DND-41 (cell line): Measurements from ENCODE around the gene ESM1.
A peak's percentile ranks its signal among the peaks of the same experiment; 100 is the strongest.
"Not testable (repeated sequence)": the region's sequence is repeated elsewhere in the genome, so short reads cannot be mapped to it uniquely, and the experiment has no call there.

ENCODE experiments used
- ATAC-seq: fragments of 200-7000 bp; cut with Tn5 transposase; 3 replicates; pipeline ENCODE4 v1.9.1; 2021; ENCODE audit warnings: low read depth; ENCODE audit not compliant: insufficient read depth
- DNase-seq: peaks from one replicate; pipeline ENCODE4 v3.0.0-alpha.2; 2020
- H2AFZ ChIP-seq: 2 replicates; pipeline ENCODE4 v1.6.0; 2012; ENCODE audit warnings: low read depth, low read length
- H3K27ac ChIP-seq: 2 replicates; pipeline ENCODE4 v1.5.1; 2012; ENCODE audit warnings: low read length, inconsistent platforms
- H3K27me3 ChIP-seq: fragments of 200-600 bp; sonication (generic); 2 replicates; pipeline ENCODE4 v1.6.0; 2012; ENCODE audit warnings: low read length, mild to moderate bottlenecking, inconsistent platforms; ENCODE audit not compliant: insufficient read depth, poor library complexity
- H3K36me3 ChIP-seq: 2 replicates; pipeline ENCODE4 v1.5.1; 2012; ENCODE audit warnings: low read length, inconsistent platforms; ENCODE audit not compliant: insufficient read depth
- H3K4me1 ChIP-seq: 2 replicates; pipeline ENCODE4 v1.5.1; 2012; ENCODE audit warnings: mild to moderate bottlenecking, low read length; ENCODE audit not compliant: insufficient read depth
- H3K4me2 ChIP-seq: 2 replicates; pipeline ENCODE4 v1.6.0; 2012; ENCODE audit warnings: mild to moderate bottlenecking, moderate library complexity, low read length, inconsistent platforms; ENCODE audit not compliant: insufficient read depth
- H3K4me3 ChIP-seq, 2 experiments: fragments of 200-600 bp in 1 of 2; shearing (Covaris generic) in 1 of 2; 2 replicates each; pipeline ENCODE4 v1.5.1; 2012 to 2016; ENCODE audit warnings: inconsistent platforms in 2 of 2, low read length in 2 of 2, mild to moderate bottlenecking in 2 of 2, low read depth in 1 of 2, moderate library complexity in 1 of 2
- H3K79me2 ChIP-seq: 2 replicates; pipeline ENCODE4 v1.6.0; 2012; ENCODE audit warnings: low read length, inconsistent platforms; ENCODE audit not compliant: insufficient read depth
- H3K9ac ChIP-seq: 2 replicates; pipeline ENCODE4 v1.6.0; 2012; ENCODE audit warnings: low read depth, mild to moderate bottlenecking, inconsistent platforms, low read length, moderate library complexity
- H3K9me3 ChIP-seq: 2 replicates; pipeline ENCODE4 v1.5.1; 2012; ENCODE audit warnings: low read length, moderate library complexity, mild to moderate bottlenecking, inconsistent platforms; ENCODE audit not compliant: insufficient read depth, severe bottlenecking
- H4K20me1 ChIP-seq: 2 replicates; pipeline ENCODE4 v1.6.0; 2012; ENCODE audit warnings: low read length; ENCODE audit not compliant: insufficient read depth
- CTCF ChIP-seq: IDR thresholded peaks from 2 replicates; pipeline ENCODE4 v1.5.1; 2012; ENCODE audit warnings: borderline replicate concordance, low read length, moderate library complexity, mild to moderate bottlenecking; ENCODE audit not compliant: poor library complexity, severe bottlenecking; ENCODE audit errors: extremely low read depth
- EZH2 ChIP-seq: IDR thresholded peaks from 3 replicates; pipeline ENCODE4 v1.6.1; 2012; ENCODE audit warnings: borderline replicate concordance, low read depth, mild to moderate bottlenecking, moderate library complexity, low read length, inconsistent platforms; ENCODE audit not compliant: severe bottlenecking

The ESM1 gene

GRCh38 chr5:55021821-55022220, 36.4 kb upstream of the ESM1 start:
- TF ChIP-seq EZH2 (no peak), CTCF (no peak)
- H3K4me3 ChIP-seq, result no peak overlapping the region

GRCh38 chr5:55021410-55021809, 36.0 kb upstream of the ESM1 start:
- TF ChIP-seq EZH2 (no peak), CTCF (no peak)
- Histone ChIP-seq H3K4me1 (peaks cover 14% of the 10 kb centered on the region), H4K20me1 (no peaks in the 10 kb centered on the region), H3K4me2 (no peak overlapping the region), H3K79me2 (no peaks in the 10 kb centered on the region), H2AFZ (no peak overlapping the region), H3K9ac (no peak overlapping the region), H3K27me3 (no peaks in the 10 kb centered on the region), H3K27ac (no peak overlapping the region), H3K4me3 (no peak overlapping the region), H3K9me3 (no peaks in the 10 kb centered on the region), H3K36me3 (no peaks in the 10 kb centered on the region)
- no peak for DNase-seq
- ATAC-seq, result peak; percentile 39; the same call in 1 of the 3 replicates

More at GRCh38 chr5:55021821-55022220, 36.4 kb upstream of the ESM1 start:
- 0 out of 3 replicates have a peak, but pooled peaks have one; percentile 29 for ATAC-seq
- Histone ChIP-seq H4K20me1 (no peaks in the 10 kb centered on the region), H3K9me3 (no peaks in the 10 kb centered on the region), H3K79me2 (no peaks in the 10 kb centered on the region), H3K36me3 (no peaks in the 10 kb centered on the region), H3K4me1 (peaks cover 16% of the 10 kb centered on the region), H2AFZ (no peak overlapping the region), H3K27ac (no peak overlapping the region), H3K4me2 (no peak overlapping the region), H3K9ac (no peak overlapping the region), H3K27me3 (no peaks in the 10 kb centered on the region)
- no peak for DNase-seq

GRCh38 chr5:55010149-55010548, 24.8 kb upstream of the ESM1 start:
- not testable (repeated sequence) for H3K9ac ChIP-seq, H4K20me1 ChIP-seq, H3K9me3 ChIP-seq, H3K79me2 ChIP-seq, H3K4me1 ChIP-seq, H3K36me3 ChIP-seq, DNase-seq, H3K4me3 ChIP-seq, H3K4me2 ChIP-seq, ATAC-seq, H3K27me3 ChIP-seq, H2AFZ ChIP-seq, H3K27ac ChIP-seq

GRCh38 chr5:55004729-55005128, 19.3 kb upstream of the ESM1 start:
- H3K9ac ChIP-seq, result no peak overlapping the region
- TF ChIP-seq CTCF (no peak), EZH2 (no peak)
- no peak overlapping the region for H3K4me2 ChIP-seq

More at GRCh38 chr5:55004729-55005128, 19.3 kb upstream of the ESM1 start:
- no peaks in the 10 kb centered on the region for H3K36me3 ChIP-seq
- no peak overlapping the region for H3K27ac ChIP-seq
- H2AFZ ChIP-seq, result no peak overlapping the region
- H3K79me2 ChIP-seq, result no peaks in the 10 kb centered on the region
- H4K20me1 ChIP-seq, result no peaks in the 10 kb centered on the region
- ATAC-seq (no peak), DNase-seq (no peak)
- H3K4me3 ChIP-seq, result no peak overlapping the region
- no peaks in the 10 kb centered on the region for H3K27me3 ChIP-seq
- H3K4me1 ChIP-seq, result peaks cover 12% of the 10 kb centered on the region
- H3K9me3 ChIP-seq, result no peaks in the 10 kb centered on the region
